Activated B cell treated with CpG ODN at 0.5 μM for 24 hours (primary cell): ENCODE measurements around the gene ABI3BP. TPM values are rescaled to one million over a fixed set of nuclear protein-coding genes. Genes with fewer than 3 reads are reported as not detected.

Experiments used
- ATAC-seq: fragments of 200-7000 bp; cut with Tn5 transposase; one replicate; pipeline ENCODE4 v1.10.0; 2021; ENCODE audit warnings: low read depth, mild to moderate bottlenecking, moderate library complexity
- CTCF ChIA-PET: fragments of 350-600 bp; sonication (Branson Sonifier 250); formaldehyde crosslinking; loops from one replicate; lab custom pipeline; 2021; ENCODE audit warnings: antibody characterized with exemption; lab: Charles Lee
- POLR2A ChIA-PET: fragments of 350-600 bp; sonication (Branson Sonifier 250); formaldehyde crosslinking; loops from one replicate; lab custom pipeline; 2021; ENCODE audit warnings: antibody characterized with exemption; lab: Charles Lee
- DNase-seq: peaks from one replicate; pipeline ENCODE4 v3.0.0; 2022
- H3K27ac Mint-ChIP-seq: one replicate; pipeline ENCODE4 v1.8.0; 2020; ENCODE audit warnings: mixed read lengths
- H3K27me3 Mint-ChIP-seq: one replicate; pipeline ENCODE4 v1.8.0; 2021; ENCODE audit warnings: mixed read lengths
- H3K36me3 Mint-ChIP-seq: one replicate; pipeline ENCODE4 v1.8.0; 2021; ENCODE audit warnings: low read depth, mixed read lengths
- H3K4me1 Mint-ChIP-seq: one replicate; pipeline ENCODE4 v1.8.0; 2021; ENCODE audit warnings: mixed read lengths
- H3K4me3 Mint-ChIP-seq: one replicate; pipeline ENCODE4 v1.8.0; 2020; ENCODE audit warnings: mild to moderate bottlenecking, mixed read lengths
- H3K9me3 Mint-ChIP-seq: one replicate; pipeline ENCODE4 v1.8.0; 2020; ENCODE audit warnings: mixed read lengths
- intact Hi-C: fragments of 100-400 bp; cut with micrococcal nuclease; formaldehyde crosslinking; loops from one replicate; pipeline ENCODE4 v1.15.1; 2024
- total RNA-seq: library from RNA; stranded (reverse); gene quantifications from 2 replicates; pipeline ENCODE4 v1.2.3, GENCODE V29; 2022
- TF ChIP-seq, protein P1 (sequence below): fragments of 200-600 bp; IDR thresholded peaks from one replicate; pipeline ENCODE4 v1.8.0; 2022; ENCODE audit warnings: antibody characterized with exemption, mild to moderate bottlenecking

The ABI3BP gene
- total RNA-seq, 1 donor from 2014 or later = not detected

DNA sequence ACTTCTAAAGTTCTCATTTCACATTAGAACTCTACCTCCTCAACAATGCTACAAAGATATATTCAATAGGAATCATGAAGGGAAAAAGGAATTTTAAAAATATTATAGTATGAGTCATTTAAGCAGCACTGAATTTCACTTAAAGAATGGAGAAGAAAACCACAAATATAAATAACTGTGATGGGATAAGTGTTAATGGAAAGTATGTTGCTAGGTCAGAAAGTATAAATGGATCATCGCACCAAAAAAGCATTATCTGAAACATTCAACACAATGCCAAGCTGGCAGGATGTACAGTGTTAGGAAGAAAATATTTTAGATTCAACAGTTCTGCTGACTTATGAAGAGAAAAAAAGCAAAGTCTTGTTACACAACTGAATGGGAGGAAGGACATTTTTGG is 182.6 kb downstream of the ABI3BP start:
- TF ChIP-seq, protein P1, sequence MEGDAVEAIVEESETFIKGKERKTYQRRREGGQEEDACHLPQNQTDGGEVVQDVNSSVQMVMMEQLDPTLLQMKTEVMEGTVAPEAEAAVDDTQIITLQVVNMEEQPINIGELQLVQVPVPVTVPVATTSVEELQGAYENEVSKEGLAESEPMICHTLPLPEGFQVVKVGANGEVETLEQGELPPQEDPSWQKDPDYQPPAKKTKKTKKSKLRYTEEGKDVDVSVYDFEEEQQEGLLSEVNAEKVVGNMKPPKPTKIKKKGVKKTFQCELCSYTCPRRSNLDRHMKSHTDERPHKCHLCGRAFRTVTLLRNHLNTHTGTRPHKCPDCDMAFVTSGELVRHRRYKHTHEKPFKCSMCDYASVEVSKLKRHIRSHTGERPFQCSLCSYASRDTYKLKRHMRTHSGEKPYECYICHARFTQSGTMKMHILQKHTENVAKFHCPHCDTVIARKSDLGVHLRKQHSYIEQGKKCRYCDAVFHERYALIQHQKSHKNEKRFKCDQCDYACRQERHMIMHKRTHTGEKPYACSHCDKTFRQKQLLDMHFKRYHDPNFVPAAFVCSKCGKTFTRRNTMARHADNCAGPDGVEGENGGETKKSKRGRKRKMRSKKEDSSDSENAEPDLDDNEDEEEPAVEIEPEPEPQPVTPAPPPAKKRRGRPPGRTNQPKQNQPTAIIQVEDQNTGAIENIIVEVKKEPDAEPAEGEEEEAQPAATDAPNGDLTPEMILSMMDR = no peak
- Mint-ChIP-seq H3K27me3 (peaks cover 5% of the 10 kb centered on the region), H3K9me3 (no peaks in the 10 kb centered on the region), H3K4me1 (no peaks in the 10 kb centered on the region), H3K4me3 (no peak overlapping the region), H3K36me3 (no peaks in the 10 kb centered on the region), H3K27ac (no peak overlapping the region)
- ATAC-seq (no peak), DNase-seq (no peak)
- intact Hi-C loops = no loop called here
- CTCF ChIA-PET = no interaction called here
- POLR2A ChIA-PET = no interaction called here

DNA sequence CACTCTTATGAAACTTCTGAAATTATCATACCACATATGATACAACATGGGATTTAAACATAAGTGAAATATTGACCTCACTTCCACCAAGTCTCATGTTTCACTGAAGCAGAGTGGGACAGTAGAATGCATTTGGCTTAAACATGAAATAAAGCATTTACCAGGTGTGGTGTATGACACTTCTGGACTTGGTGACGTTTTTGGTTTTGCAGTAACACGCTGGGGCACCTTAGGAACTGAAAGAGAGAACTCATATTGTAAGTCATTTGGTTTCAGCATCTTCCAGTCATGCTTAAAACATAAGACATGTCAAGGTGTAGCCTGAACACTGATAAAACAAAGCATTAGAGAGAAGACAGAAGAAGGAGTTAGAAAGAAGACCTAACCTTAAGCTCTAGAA is 188.6 kb downstream of the ABI3BP start:
- Mint-ChIP-seq H3K4me3 (no peak overlapping the region), H3K4me1 (no peaks in the 10 kb centered on the region), H3K27me3 (peaks cover 3% of the 10 kb centered on the region), H3K36me3 (no peaks in the 10 kb centered on the region), H3K27ac (no peak overlapping the region), H3K9me3 (no peaks in the 10 kb centered on the region)
- TF ChIP-seq, protein P1 = no peak
- intact Hi-C loops = no loop called here
- ChIA-PET CTCF (no interaction called here), POLR2A (no interaction called here)
- DNase-seq = no peak
- ATAC-seq = no peak

DNA sequence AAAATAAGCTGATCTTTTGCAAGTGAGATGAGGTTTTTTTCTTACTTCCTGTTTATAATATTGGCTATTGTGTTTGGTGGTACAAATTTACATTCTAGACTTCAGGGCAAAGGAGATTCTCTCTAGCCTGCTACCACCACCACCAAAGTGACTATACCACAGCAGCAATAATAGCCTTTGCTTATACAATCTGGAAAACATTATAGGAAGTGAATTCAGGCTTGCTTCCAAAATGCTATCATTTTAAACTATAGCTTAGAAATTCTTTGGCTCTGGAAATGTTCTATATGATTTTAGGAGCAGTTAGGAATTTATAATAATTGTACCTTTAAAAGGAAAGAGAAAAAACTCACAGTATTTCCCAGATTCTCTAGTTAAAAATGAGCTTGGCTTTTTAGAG is 189.5 kb downstream of the ABI3BP start:
- CTCF ChIA-PET = no interaction called here
- H3K27me3 Mint-ChIP-seq = no peaks in the 10 kb centered on the region

DNA sequence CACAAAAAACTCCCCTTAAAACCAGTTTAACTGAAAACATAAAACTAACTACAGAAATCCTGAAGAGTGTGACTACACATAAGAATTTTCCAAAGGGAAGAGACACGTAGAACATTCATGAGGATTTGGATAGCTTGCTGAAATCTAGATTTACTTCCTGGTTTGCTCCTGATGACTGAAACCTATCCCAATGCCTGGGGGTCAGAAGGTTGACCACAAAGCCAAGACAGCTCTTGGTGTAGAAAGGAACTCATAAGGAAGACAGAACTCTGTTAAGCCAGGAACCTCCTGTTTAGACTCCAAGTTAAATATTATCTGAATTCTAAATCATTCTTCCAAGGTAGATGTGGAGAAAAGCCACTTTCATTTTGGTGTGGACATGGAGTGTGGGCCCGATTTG is 191.1 kb downstream of the ABI3BP start:
- intact Hi-C loops = no loop called here
- H3K9me3 Mint-ChIP-seq = no peaks in the 10 kb centered on the region
- no peak for DNase-seq
- no peak overlapping the region for H3K4me3 Mint-ChIP-seq
- H3K4me1 Mint-ChIP-seq = no peaks in the 10 kb centered on the region
- H3K27me3 Mint-ChIP-seq = no peaks in the 10 kb centered on the region
- no peaks in the 10 kb centered on the region for H3K36me3 Mint-ChIP-seq
- CTCF ChIA-PET = no interaction called here
- no peak for ATAC-seq
- no peak overlapping the region for H3K27ac Mint-ChIP-seq
- POLR2A ChIA-PET = no interaction called here
- TF ChIP-seq, protein P1 = no peak

More for the DNA sequence above, 189.5 kb downstream of the ABI3BP start:
- no peak for DNase-seq
- POLR2A ChIA-PET = no interaction called here
- no peak overlapping the region for H3K27ac Mint-ChIP-seq
- no peak overlapping the region for H3K4me3 Mint-ChIP-seq
- no peaks in the 10 kb centered on the region for H3K9me3 Mint-ChIP-seq
- H3K4me1 Mint-ChIP-seq = no peaks in the 10 kb centered on the region
- ATAC-seq = no peak
- TF ChIP-seq, protein P1 = no peak
- H3K36me3 Mint-ChIP-seq = no peaks in the 10 kb centered on the region
- intact Hi-C loops = no loop called here

DNA sequence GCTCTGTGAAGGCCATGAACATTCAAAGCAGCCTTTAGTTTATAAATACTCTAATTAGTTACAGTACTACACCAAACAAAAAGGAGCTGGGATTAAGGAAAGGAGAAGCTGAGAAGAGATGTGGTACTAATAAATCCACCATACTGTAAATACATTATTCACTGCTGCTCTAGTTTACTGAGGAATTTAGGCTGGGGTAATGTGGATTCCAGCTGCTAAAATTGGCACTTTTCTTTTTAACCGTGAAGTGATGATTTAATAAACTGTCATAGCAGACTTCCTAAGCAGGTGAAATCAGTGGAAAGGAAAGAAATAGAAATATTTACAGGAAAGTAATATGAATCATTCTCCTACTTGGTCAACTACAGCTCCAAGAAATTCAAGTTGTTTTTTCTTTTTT is 195.2 kb downstream of the ABI3BP start:
- intact Hi-C loops = no loop called here
- H3K4me1 Mint-ChIP-seq = no peaks in the 10 kb centered on the region
- TF ChIP-seq, protein P1 = no peak
- no peak for ATAC-seq
- POLR2A ChIA-PET = no interaction called here
- no peaks in the 10 kb centered on the region for H3K9me3 Mint-ChIP-seq
- H3K27me3 Mint-ChIP-seq = no peaks in the 10 kb centered on the region
- no peak overlapping the region for H3K27ac Mint-ChIP-seq
- no peak overlapping the region for H3K4me3 Mint-ChIP-seq
- no peaks in the 10 kb centered on the region for H3K36me3 Mint-ChIP-seq
- DNase-seq = no peak
- CTCF ChIA-PET = no interaction called here
